ENCODE measurements around the gene AREG.

AREG gene

GRCh38 chr4:74483226-74483911, 38.4 kb downstream of the AREG start:
- no peaks in the 10 kb centered on the region for H3K27me3 ChIP-seq (ENCODE audit: insufficient read depth, low read depth, severe bottlenecking)
- no peak for TF ChIP-seq CTCF (IDR thresholded peaks at IDR 0.05; ENCODE audit: low read depth, low read length)
- H3K36me3 ChIP-seq = no peaks in the 10 kb centered on the region
- H3K4me3 ChIP-seq (ENCODE audit: low read depth, low read length) = no peak overlapping the region
- H3K9me3 ChIP-seq (ENCODE audit: severe bottlenecking) = no peaks in the 10 kb centered on the region
- H3K27ac ChIP-seq = no peak overlapping the region
- no peak for DNase-seq

GRCh38 chr4:74486905-74487304, 42.0 kb downstream of the AREG start:
- no peaks in the 10 kb centered on the region for H3K9me3 ChIP-seq (ENCODE audit: severe bottlenecking)
- H3K36me3 ChIP-seq = no peaks in the 10 kb centered on the region
- no peak for DNase-seq
- H3K27me3 ChIP-seq (ENCODE audit: insufficient read depth, low read depth, severe bottlenecking) = no peaks in the 10 kb centered on the region
- no peak for TF ChIP-seq CTCF (IDR thresholded peaks at IDR 0.05; ENCODE audit: low read depth, low read length)
- no peak overlapping the region for H3K4me3 ChIP-seq (ENCODE audit: low read depth, low read length)
- H3K27ac ChIP-seq = no peak overlapping the region

GRCh38 chr4:74487771-74488170, 42.8 kb downstream of the AREG start:
- Histone ChIP-seq H3K36me3 (no peaks in the 10 kb centered on the region), H3K4me3 (ENCODE audit: low read depth, low read length) (no peak overlapping the region), H3K9me3 (ENCODE audit: severe bottlenecking) (no peaks in the 10 kb centered on the region), H3K27ac (no peak overlapping the region), H3K27me3 (ENCODE audit: insufficient read depth, low read depth, severe bottlenecking) (no peaks in the 10 kb centered on the region)
- TF ChIP-seq CTCF (IDR thresholded peaks at IDR 0.05; ENCODE audit: low read depth, low read length) = no peak
- DNase-seq = no peak

- DNase-seq = no peak
- Histone ChIP-seq H3K4me3 (ENCODE audit: low read depth, low read length) (no peak overlapping the region), H3K27ac (no peak overlapping the region), H3K9me3 (ENCODE audit: severe bottlenecking) (no peaks in the 10 kb centered on the region), H3K27me3 (ENCODE audit: insufficient read depth, low read depth, severe bottlenecking) (no peaks in the 10 kb centered on the region), H3K36me3 (no peaks in the 10 kb centered on the region)
- TF ChIP-seq CTCF (IDR thresholded peaks at IDR 0.05; ENCODE audit: low read depth, low read length) = no peak
Measured at GRCh38 chr4:74490736-74491135, 45.8 kb downstream of the AREG start.

GRCh38 chr4:74499986-74500781, 55.2 kb downstream of the AREG start:
- Histone ChIP-seq H3K4me3 (ENCODE audit: low read depth, low read length) (no peak overlapping the region), H3K36me3 (no peaks in the 10 kb centered on the region), H3K27ac (no peak overlapping the region), H3K27me3 (ENCODE audit: insufficient read depth, low read depth, severe bottlenecking) (no peaks in the 10 kb centered on the region), H3K9me3 (ENCODE audit: severe bottlenecking) (no peaks in the 10 kb centered on the region)
- DNase-seq = no peak
- TF ChIP-seq CTCF (IDR thresholded peaks at IDR 0.05; ENCODE audit: low read depth, low read length) = no peak

Measured in WERI-Rb-1 (cell line).